HFFc6 (cell line): ENCODE results near the gene GOLGB1. TPM values are rescaled to one million over a fixed set of nuclear protein-coding genes. Genes with fewer than 3 reads are reported as not detected.

ENCODE experiments used
- DNase-seq: peaks from one replicate; pipeline ENCODE4 v3.0.0-alpha.2; 2018
- H3K27ac Mint-ChIP-seq: 2 replicates; pipeline ENCODE4 v1.8.0; 2020; ENCODE audit warnings: mild to moderate bottlenecking, mixed read lengths
- H3K27me3 Mint-ChIP-seq: 2 replicates; pipeline ENCODE4 v1.8.0; 2021; ENCODE audit warnings: mild to moderate bottlenecking, moderate library complexity, mixed read lengths; ENCODE audit not compliant: insufficient read depth
- H3K36me3 Mint-ChIP-seq: 2 replicates; pipeline ENCODE4 v1.8.0; 2021; ENCODE audit warnings: low read depth, mixed read lengths
- H3K4me1 Mint-ChIP-seq: 2 replicates; pipeline ENCODE4 v1.8.0; 2020; ENCODE audit warnings: low read depth, mixed read lengths
- H3K4me3 Mint-ChIP-seq: 2 replicates; pipeline ENCODE4 v1.8.0; 2020; ENCODE audit warnings: mild to moderate bottlenecking, moderate library complexity, mixed read lengths
- H3K9me3 Mint-ChIP-seq: 2 replicates; pipeline ENCODE4 v1.8.0; 2020; ENCODE audit warnings: mild to moderate bottlenecking, mixed read lengths
- CTCF ChIP-seq: fragments of 200-600 bp; sonication (generic); IDR thresholded peaks from 2 replicates; pipeline ENCODE4 v1.5.0; 2021; ENCODE audit warnings: antibody characterized with exemption, mild to moderate bottlenecking
- total RNA-seq, 6 experiments: library from RNA; stranded (reverse); fragmentation: NEBNext Ultra II Directional; extraction: Animal tissue kit (Norgen Biotek cat#: 25700); gene quantifications; 2 replicates in 1 of 6; 3 replicates in 5 of 6; pipeline ENCODE4 v1.2.3, GENCODE V29; 2021

Gene GOLGB1
- total RNA-seq, 6 experiments from 2014 or later: 33.5 to 43.9 (median 37.4) TPM

- Mint-ChIP-seq H3K36me3 (peaks cover 28% of the 10 kb centered on the region), H3K27ac (no peak overlapping the region), H3K9me3 (no peaks in the 10 kb centered on the region), H3K27me3 (no peaks in the 10 kb centered on the region; the same call in none of the 2 replicates), H3K4me1 (0 out of 2 replicates have a peak, but pooled peaks cover 5% of the 10 kb centered on the region), H3K4me3 (no peak overlapping the region)
- no peak for DNase-seq
- TF ChIP-seq CTCF: no peak
These were observed 41.8 kb downstream of the GOLGB1 start for GRCh38 chr3:121707531-121708273.

GRCh38 chr3:121705541-121705940, 44.0 kb downstream of the GOLGB1 start:
- Mint-ChIP-seq H3K9me3 (no peaks in the 10 kb centered on the region), H3K27me3 (no peaks in the 10 kb centered on the region; the same call in none of the 2 replicates), H3K36me3 (peaks cover 28% of the 10 kb centered on the region), H3K4me1 (0 out of 2 replicates have a peak, but pooled peaks cover 5% of the 10 kb centered on the region), H3K27ac (no peak overlapping the region), H3K4me3 (no peak overlapping the region; the same call in 1 of the 2 replicates)
- DNase-seq: no peak
- TF ChIP-seq CTCF: no peak

GRCh38 chr3:121703973-121704372, 45.6 kb downstream of the GOLGB1 start:
- H3K4me1 Mint-ChIP-seq: 0 out of 2 replicates have a peak, but pooled peaks cover 5% of the 10 kb centered on the region
- DNase-seq: no peak
- H3K4me3 Mint-ChIP-seq: no peak overlapping the region
- no peaks in the 10 kb centered on the region for H3K9me3 Mint-ChIP-seq
- H3K36me3 Mint-ChIP-seq: peaks cover 23% of the 10 kb centered on the region
- no peak overlapping the region for H3K27ac Mint-ChIP-seq
- H3K27me3 Mint-ChIP-seq: no peaks in the 10 kb centered on the region; the same call in 1 of the 2 replicates
- TF ChIP-seq CTCF: no peak

GRCh38 chr3:121698901-121699300, 50.6 kb downstream of the GOLGB1 start:
- Mint-ChIP-seq H3K4me1 (no peaks in the 10 kb centered on the region), H3K27me3 (no peaks in the 10 kb centered on the region), H3K36me3 (peaks cover 2% of the 10 kb centered on the region), H3K4me3 (no peak overlapping the region), H3K9me3 (no peaks in the 10 kb centered on the region), H3K27ac (no peak overlapping the region)
- no peak for DNase-seq
- no peak for TF ChIP-seq CTCF

GRCh38 chr3:121698476-121698875, 51.1 kb downstream of the GOLGB1 start:
- DNase-seq: no peak
- Mint-ChIP-seq H3K4me1 (no peaks in the 10 kb centered on the region), H3K27me3 (no peaks in the 10 kb centered on the region), H3K9me3 (no peaks in the 10 kb centered on the region), H3K27ac (no peak overlapping the region), H3K4me3 (no peak overlapping the region), H3K36me3 (no peaks in the 10 kb centered on the region; the same call in none of the 2 replicates)
- no peak for TF ChIP-seq CTCF
